ENCODE measurements around the gene DBP.
A peak's percentile ranks its signal among the peaks of the same experiment; 100 is the strongest.

The DBP gene

GRCh38 chr19:48600679-48601417, 36.3 kb downstream of the DBP start:
- Histone ChIP-seq H3K4me3 (ENCODE audit: low read depth in 1 of 5, low read length in 5 of 5) (no peak overlapping the region), H3K9me3 (ENCODE audit: control insufficient read depth in 5 of 5, low read length in 5 of 5) (no peaks in the 10 kb centered on the region), H3K27me3 (ENCODE audit: control insufficient read depth in 5 of 5, insufficient read depth in 4 of 5, low read length in 5 of 5) (peaks cover 2 to 11% (median 9%) of the 10 kb centered on the region in 5 donors), H3K27ac (ENCODE audit: low read depth, low read length) (no peak overlapping the region), H3K4me1 (ENCODE audit: control insufficient read depth in 5 of 5, insufficient read depth in 5 of 5, low read length in 5 of 5) (peaks cover 0 to 2% (median 0%) of the 10 kb centered on the region in 5 donors), H3K9ac (ENCODE audit: low read length in 5 of 5) (no peak overlapping the region), H3K36me3 (ENCODE audit: control insufficient read depth in 5 of 5, insufficient read depth in 5 of 5, low read length in 5 of 5) (no peaks in the 10 kb centered on the region)

- Histone ChIP-seq H3K27ac (ENCODE audit: low read depth, low read length) (no peak overlapping the region), H3K36me3 (ENCODE audit: control insufficient read depth in 5 of 5, insufficient read depth in 5 of 5, low read length in 5 of 5) (no peaks in the 10 kb centered on the region), H3K4me3 (ENCODE audit: low read depth in 1 of 5, low read length in 5 of 5) (no peak overlapping the region), H3K9ac (ENCODE audit: low read length in 5 of 5) (no peak overlapping the region), H3K9me3 (ENCODE audit: control insufficient read depth in 5 of 5, low read length in 5 of 5) (no peaks in the 10 kb centered on the region), H3K4me1 (ENCODE audit: control insufficient read depth in 5 of 5, insufficient read depth in 5 of 5, low read length in 5 of 5) (no peaks in the 10 kb centered on the region), H3K27me3 (ENCODE audit: control insufficient read depth in 5 of 5, insufficient read depth in 4 of 5, low read length in 5 of 5) (peaks cover 2 to 11% (median 9%) of the 10 kb centered on the region in 5 donors)
These were observed 38.0 kb downstream of the DBP start for GRCh38 chr19:48598996-48599700.

DNA sequence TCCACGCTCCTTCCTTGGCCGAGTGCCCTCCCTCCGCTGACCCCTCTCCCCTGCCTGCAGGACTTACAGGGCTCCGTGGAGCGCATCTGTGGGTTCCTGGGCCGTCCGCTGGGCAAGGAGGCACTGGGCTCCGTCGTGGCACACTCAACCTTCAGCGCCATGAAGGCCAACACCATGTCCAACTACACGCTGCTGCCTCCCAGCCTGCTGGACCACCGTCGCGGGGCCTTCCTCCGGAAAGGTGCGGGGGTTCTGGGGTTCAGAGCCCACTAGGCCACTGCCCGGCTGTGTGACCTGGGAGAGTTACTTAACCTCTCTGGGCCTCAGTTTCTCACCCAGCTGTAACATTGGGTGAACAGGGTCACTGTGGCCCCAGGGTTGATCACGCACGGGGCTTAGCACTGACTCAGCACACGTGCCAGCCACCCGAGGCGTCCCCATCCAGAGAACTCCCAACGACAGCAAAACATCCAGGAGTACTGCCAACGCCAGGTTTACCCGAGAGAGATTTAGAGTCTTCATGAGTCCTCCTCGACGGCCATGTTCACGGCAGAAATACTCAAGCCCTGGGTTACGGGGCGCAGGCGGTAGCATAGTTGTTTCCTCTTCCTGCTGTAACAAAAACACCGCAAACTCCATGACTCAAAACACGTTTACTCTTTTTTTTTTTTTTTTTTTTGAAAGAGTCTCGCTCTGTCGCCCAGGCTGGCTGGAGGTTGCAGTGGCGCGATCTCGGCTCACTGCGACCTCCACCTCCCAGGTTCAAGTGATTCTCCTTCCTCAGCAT, 40.3 kb downstream of the DBP start:
- no peak overlapping the region for H3K27ac ChIP-seq (ENCODE audit: low read depth, low read length)

GRCh38 chr19:48596237-48596636, 40.9 kb downstream of the DBP start:
- H3K9me3 ChIP-seq (ENCODE audit: control insufficient read depth in 5 of 5, low read length in 5 of 5): no peaks in the 10 kb centered on the region
- H3K27me3 ChIP-seq (ENCODE audit: control insufficient read depth in 5 of 5, insufficient read depth in 4 of 5, low read length in 5 of 5): peaks cover 2 to 11% (median 8%) of the 10 kb centered on the region in 5 donors
- H3K36me3 ChIP-seq (ENCODE audit: control insufficient read depth in 5 of 5, insufficient read depth in 5 of 5, low read length in 5 of 5): no peaks in the 10 kb centered on the region
- no peak overlapping the region for H3K4me3 ChIP-seq (ENCODE audit: low read depth in 1 of 5, low read length in 5 of 5)
- no peak overlapping the region for H3K9ac ChIP-seq (ENCODE audit: low read length in 5 of 5)
- no peak overlapping the region for H3K27ac ChIP-seq (ENCODE audit: low read depth, low read length)
- no peaks in the 10 kb centered on the region for H3K4me1 ChIP-seq (ENCODE audit: control insufficient read depth in 5 of 5, insufficient read depth in 5 of 5, low read length in 5 of 5)

More for the DNA sequence above, 40.3 kb downstream of the DBP start:
- Histone ChIP-seq H3K4me1 (ENCODE audit: control insufficient read depth in 5 of 5, insufficient read depth in 5 of 5, low read length in 5 of 5) (no peaks in the 10 kb centered on the region), H3K9ac (ENCODE audit: low read length in 5 of 5) (no peak overlapping the region), H3K4me3 (ENCODE audit: low read depth in 1 of 5, low read length in 5 of 5) (no peak overlapping the region), H3K9me3 (ENCODE audit: control insufficient read depth in 5 of 5, low read length in 5 of 5) (no peaks in the 10 kb centered on the region), H3K36me3 (ENCODE audit: control insufficient read depth in 5 of 5, insufficient read depth in 5 of 5, low read length in 5 of 5) (no peaks in the 10 kb centered on the region), H3K27me3 (ENCODE audit: control insufficient read depth in 5 of 5, insufficient read depth in 4 of 5, low read length in 5 of 5) (peaks cover 2 to 11% (median 8%) of the 10 kb centered on the region in 5 donors)

GRCh38 chr19:48595833-48596232, 41.3 kb downstream of the DBP start:
- no peaks in the 10 kb centered on the region for H3K4me1 ChIP-seq (ENCODE audit: control insufficient read depth in 5 of 5, insufficient read depth in 5 of 5, low read length in 5 of 5)
- H3K9me3 ChIP-seq (ENCODE audit: control insufficient read depth in 5 of 5, low read length in 5 of 5): no peaks in the 10 kb centered on the region
- H3K36me3 ChIP-seq (ENCODE audit: control insufficient read depth in 5 of 5, insufficient read depth in 5 of 5, low read length in 5 of 5): no peaks in the 10 kb centered on the region
- no peak overlapping the region for H3K9ac ChIP-seq (ENCODE audit: low read length in 5 of 5)
- H3K27me3 ChIP-seq (ENCODE audit: control insufficient read depth in 5 of 5, insufficient read depth in 4 of 5, low read length in 5 of 5): peaks cover 2 to 11% (median 8%) of the 10 kb centered on the region in 5 donors
- H3K27ac ChIP-seq (ENCODE audit: low read depth, low read length): no peak overlapping the region
- no peak overlapping the region for H3K4me3 ChIP-seq (ENCODE audit: low read depth in 1 of 5, low read length in 5 of 5)

DNA sequence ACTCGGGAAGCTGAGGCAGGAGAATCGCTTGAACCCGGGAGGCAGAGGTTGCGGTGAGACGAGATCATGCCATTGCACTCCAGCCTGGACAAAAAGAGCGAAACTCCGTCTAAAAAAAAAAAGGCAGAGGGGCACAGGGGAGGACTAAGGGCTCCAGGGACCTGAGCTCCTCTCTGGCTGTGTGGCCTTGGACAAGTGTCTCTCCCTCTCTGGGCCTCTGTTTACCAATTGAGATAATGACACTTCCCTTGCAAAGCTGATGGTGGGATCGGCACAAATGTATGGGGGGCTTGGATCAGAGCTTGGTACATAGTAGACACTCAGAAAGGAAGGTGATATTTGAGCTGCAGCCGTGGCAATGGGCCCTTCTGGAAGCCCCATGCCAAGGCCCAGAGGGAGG, 42.0 kb downstream of the DBP start:
- no peak overlapping the region for H3K4me3 ChIP-seq (ENCODE audit: low read depth in 1 of 5, low read length in 5 of 5)
- H3K9me3 ChIP-seq (ENCODE audit: control insufficient read depth in 5 of 5, low read length in 5 of 5): no peaks in the 10 kb centered on the region
- no peak overlapping the region for H3K9ac ChIP-seq (ENCODE audit: low read length in 5 of 5)
- H3K36me3 ChIP-seq (ENCODE audit: control insufficient read depth in 5 of 5, insufficient read depth in 5 of 5, low read length in 5 of 5): no peaks in the 10 kb centered on the region
- peaks cover 2 to 11% (median 6%) of the 10 kb centered on the region in 5 donors for H3K27me3 ChIP-seq (ENCODE audit: control insufficient read depth in 5 of 5, insufficient read depth in 4 of 5, low read length in 5 of 5)
- H3K4me1 ChIP-seq (ENCODE audit: control insufficient read depth in 5 of 5, insufficient read depth in 5 of 5, low read length in 5 of 5): no peaks in the 10 kb centered on the region
- no peak overlapping the region for H3K27ac ChIP-seq (ENCODE audit: low read depth, low read length)

DNA sequence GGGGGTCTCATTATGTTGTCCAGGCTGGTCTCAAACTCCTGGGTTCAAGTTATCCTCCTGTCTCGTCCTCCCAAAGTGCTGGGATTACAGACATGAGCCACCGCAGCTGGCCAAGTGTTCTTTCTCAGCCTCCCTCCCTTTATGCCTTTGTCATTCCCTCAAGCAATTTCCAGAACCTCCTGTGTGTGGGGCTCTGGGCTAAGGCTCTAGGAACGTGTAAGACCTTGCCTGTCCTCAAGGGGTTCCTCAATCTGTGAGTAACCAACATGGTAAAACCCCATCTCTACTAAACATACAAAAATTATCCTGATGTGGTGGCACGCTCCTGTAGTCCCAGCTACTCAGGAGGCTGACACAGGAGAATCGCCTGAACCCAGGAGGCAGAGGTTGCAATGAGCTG, 46.2 kb downstream of the DBP start:
- Histone ChIP-seq H3K4me3 (ENCODE audit: low read depth in 1 of 5, low read length in 5 of 5) (no peak overlapping the region), H3K4me1 (ENCODE audit: control insufficient read depth in 5 of 5, insufficient read depth in 5 of 5, low read length in 5 of 5) (peaks cover 0 to 19% (median 15%) of the 10 kb centered on the region in 5 donors), H3K36me3 (ENCODE audit: control insufficient read depth in 5 of 5, insufficient read depth in 5 of 5, low read length in 5 of 5) (no peaks in the 10 kb centered on the region), H3K9me3 (ENCODE audit: control insufficient read depth in 5 of 5, low read length in 5 of 5) (no peaks in the 10 kb centered on the region), H3K27ac (ENCODE audit: low read depth, low read length) (no peak overlapping the region), H3K9ac (ENCODE audit: low read length in 5 of 5) (no peak overlapping the region), H3K27me3 (ENCODE audit: control insufficient read depth in 5 of 5, insufficient read depth in 4 of 5, low read length in 5 of 5) (no peaks in the 10 kb centered on the region)

- Histone ChIP-seq H3K9ac (ENCODE audit: low read length in 5 of 5) (peak overlapping the region in 1 of 5 donors; percentile 25), H3K4me1 (ENCODE audit: control insufficient read depth in 5 of 5, insufficient read depth in 5 of 5, low read length in 5 of 5) (peaks cover 4 to 25% (median 19%) of the 10 kb centered on the region in 5 donors), H3K4me3 (ENCODE audit: low read depth in 1 of 5, low read length in 5 of 5) (peak overlapping the region; percentile 53 to 67 (median 58)), H3K9me3 (ENCODE audit: control insufficient read depth in 5 of 5, low read length in 5 of 5) (no peaks in the 10 kb centered on the region), H3K27ac (ENCODE audit: low read depth, low read length) (no peak overlapping the region), H3K36me3 (ENCODE audit: control insufficient read depth in 5 of 5, insufficient read depth in 5 of 5, low read length in 5 of 5) (no peaks in the 10 kb centered on the region), H3K27me3 (ENCODE audit: control insufficient read depth in 5 of 5, insufficient read depth in 4 of 5, low read length in 5 of 5) (no peaks in the 10 kb centered on the region)
These were observed 48.3 kb downstream of the DBP start for GRCh38 chr19:48588670-48589401.

DNA sequence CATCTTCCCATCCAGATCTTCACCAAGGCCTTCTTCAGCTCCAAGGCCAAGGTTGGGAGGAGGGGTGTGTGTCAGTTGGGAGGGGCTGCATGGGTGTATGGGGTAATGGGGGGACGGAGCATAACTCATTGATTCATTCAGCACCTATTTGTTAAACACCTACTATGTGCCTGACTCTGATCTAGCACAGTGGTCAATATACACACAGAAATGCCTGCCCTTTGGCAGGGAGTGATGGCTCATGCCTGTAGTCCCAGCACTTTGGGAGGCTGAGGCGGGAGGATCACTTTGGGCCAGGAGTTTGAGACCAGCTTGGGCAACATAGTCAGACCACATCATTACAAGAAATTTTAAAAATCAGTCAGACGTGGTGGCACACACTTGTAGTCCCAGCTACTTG, 49.8 kb downstream of the DBP start:
- Histone ChIP-seq H3K4me3 (ENCODE audit: low read depth in 1 of 5, low read length in 5 of 5) (no peak overlapping the region), H3K36me3 (ENCODE audit: control insufficient read depth in 5 of 5, insufficient read depth in 5 of 5, low read length in 5 of 5) (no peaks in the 10 kb centered on the region), H3K4me1 (ENCODE audit: control insufficient read depth in 5 of 5, insufficient read depth in 5 of 5, low read length in 5 of 5) (peaks cover 4 to 29% (median 19%) of the 10 kb centered on the region in 5 donors), H3K27ac (ENCODE audit: low read depth, low read length) (no peak overlapping the region), H3K9ac (ENCODE audit: low read length in 5 of 5) (no peak overlapping the region), H3K27me3 (ENCODE audit: control insufficient read depth in 5 of 5, insufficient read depth in 4 of 5, low read length in 5 of 5) (no peaks in the 10 kb centered on the region), H3K9me3 (ENCODE audit: control insufficient read depth in 5 of 5, low read length in 5 of 5) (no peaks in the 10 kb centered on the region)
